TTC549 (cell line): ENCODE measurements around the gene ZIC1.

Experiments used
- FAIRE-seq: peaks from 2 replicates; lab custom pipeline; 2012; peaks lifted over from hg19 to GRCh38; lab: Jason Lieb, UNC

The ZIC1 gene

DNA sequence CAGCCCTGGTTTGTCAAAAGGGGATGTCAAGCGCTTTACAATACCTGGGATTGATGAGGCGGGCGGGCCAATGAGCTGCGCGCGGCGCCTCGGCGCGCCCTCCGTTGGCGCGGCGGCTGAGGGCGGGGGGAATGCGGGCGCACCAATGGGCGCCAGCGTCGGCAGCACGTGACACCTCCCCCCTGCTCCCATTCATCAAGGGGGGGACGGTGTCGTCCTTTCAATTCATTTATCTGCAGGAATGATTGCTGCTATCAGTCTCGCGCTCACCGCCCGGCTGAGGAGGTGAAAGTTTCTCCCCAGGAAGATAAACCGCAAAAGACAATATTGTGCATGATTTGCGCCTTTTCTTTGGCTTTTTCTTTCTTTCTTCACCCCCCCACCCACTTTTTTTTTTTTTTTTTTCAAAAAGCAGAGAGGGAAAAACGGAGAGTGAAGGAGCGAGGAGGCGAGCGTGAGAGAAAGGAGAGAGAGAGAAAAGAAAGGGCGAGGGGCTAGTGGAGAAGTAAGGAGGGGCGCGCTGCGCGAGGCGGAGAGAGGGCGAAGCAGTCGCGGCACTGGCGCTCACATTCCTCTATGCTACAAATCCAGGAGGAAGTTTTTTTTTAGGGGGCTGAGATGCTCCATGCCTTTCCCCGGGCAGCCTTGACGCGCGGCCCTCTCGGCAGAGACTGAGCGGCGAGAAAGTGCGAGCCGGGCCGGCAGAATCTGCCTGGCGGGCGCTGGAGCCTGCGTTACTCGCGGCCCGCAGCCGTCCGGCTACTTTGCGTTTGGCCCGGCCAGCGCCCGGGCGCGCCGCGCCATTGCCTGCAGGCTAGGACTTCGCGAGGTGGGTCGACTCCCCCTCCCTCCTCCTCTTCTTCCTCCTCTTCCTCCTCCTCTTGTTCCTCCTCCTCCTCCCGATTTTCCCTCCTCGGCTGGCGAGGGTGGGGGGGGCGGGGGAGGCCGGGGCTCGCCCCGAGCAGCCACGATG is at the start of gene ZIC1:
Gene ZIC1 (plus strand): TSS at position 223 of the 973 bp plus-strand sequence. CDS start 748 bp downstream, at position 971.
- no peak for FAIRE-seq

DNA sequence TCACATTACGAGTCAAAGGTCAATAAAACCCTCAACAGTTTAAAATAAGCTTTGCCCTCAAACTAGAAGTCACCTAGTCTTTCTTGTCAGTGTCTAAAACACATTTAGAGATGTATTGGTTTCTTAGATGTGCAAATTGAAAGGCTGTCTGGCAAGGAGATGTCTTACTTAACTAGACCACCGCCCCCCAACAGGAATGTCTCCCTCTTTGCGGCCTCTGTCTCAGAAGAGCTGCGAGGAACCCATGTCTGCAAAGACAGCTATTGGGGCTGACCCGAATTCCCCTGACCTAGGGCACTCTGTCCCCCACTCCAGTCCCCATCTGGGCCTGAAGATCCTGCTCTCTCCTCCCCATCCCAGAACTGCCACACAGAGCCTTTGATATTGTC is 49.1 kb upstream of the ZIC1 start:
- FAIRE-seq = no peak

DNA sequence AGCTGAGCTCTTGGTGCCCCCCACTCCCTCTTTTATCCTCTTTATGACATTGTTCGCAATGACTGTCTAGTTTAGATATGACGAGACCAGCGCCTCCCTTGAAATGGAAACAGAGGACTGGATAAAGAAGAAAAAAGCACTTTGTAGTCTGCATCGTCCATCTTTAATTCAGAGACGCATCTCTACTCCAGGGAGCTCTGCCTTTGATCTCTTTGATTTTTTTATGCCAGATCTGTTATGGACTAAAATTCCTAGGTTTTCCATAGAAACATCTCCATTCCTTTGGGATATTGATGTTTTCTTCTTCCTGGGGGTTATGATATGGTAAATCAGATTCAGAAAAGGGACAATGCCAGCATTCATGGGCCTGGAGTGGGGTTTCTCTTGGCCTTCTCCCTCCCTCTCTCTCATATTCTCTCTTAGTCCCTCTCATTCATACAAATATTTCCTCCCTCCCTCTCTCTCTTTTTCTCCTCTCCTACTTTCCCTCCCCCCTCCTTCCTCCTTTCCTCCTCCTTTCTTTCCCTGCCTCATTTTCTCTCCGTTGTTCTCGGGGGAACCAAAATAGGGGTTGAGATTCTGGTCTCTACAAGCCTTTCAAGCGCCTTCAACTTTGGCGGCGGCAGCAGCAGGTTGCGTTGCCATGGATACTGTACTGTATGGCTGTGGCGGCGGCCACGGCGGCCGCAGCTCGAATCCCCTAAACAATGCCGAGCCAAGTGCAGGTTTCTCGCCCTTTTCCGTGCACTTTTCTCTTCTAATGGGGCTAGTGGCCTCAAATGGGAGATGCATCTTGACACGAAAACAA is 48.3 kb upstream of the ZIC1 start:
- FAIRE-seq = no peak

DNA sequence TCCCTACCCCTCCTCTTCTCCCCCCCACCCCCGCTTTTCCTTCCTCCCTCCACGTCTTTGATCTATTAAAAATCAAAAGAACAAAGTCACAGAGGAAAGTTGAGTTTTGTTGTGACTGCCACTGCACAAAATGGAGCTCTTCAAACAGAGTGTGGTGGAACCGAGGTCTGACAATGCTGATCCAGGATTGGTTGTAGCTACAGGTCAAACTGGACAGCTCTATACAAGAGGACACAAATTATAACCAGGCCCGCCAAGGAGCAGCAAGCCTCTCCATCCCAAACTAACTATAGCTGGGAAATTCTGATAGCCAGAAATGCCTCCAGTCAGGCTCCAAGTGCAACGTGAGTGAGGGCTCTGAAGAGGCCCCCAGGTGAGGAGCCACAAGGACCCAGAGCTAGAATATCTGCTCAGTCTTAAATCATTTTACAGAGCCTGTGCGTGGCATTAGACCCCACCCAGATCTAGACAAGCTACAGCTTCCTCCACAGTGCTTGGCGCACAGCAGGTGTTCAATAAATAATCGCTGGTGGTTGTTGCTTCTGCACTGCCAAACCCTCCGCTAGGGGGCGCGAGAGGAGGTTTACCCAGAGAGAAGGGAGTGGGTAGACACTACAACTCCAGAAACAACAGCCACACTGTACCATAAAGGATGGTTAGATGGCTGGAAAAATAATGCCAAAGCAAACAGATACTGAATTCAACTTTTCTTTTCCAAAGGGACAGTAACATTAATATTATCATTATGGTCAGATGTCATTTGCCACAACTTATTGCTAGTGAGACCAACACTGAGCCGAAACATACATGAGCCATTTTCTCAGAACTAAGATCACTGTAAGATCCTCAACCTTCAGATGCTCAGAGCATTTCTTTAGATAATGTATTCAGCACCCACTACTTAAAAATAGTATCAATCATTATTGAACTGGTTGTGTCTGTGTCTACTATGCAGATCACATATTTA is 47.4 kb upstream of the ZIC1 start:
- FAIRE-seq = no peak

DNA sequence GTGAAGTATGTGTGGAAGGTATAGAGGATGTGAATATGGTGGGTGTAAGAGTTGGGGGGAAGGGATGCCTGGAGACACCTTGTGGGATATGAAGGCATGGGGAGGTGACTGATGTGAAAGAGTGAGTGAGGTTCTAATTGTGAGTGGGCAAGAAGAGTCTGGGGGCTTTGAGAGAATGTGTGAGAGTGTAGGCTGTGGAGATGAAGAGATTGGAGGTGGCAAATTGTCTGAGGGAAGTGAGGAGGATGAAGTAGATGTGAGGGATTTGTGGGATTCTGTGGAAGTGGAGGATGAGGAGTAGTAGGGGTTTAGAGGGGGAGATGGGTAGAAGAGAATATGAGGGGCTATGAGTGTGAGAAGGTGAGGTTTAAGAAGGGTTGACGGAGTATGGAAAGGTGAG is 44.4 kb upstream of the ZIC1 start:
- no peak for FAIRE-seq

DNA sequence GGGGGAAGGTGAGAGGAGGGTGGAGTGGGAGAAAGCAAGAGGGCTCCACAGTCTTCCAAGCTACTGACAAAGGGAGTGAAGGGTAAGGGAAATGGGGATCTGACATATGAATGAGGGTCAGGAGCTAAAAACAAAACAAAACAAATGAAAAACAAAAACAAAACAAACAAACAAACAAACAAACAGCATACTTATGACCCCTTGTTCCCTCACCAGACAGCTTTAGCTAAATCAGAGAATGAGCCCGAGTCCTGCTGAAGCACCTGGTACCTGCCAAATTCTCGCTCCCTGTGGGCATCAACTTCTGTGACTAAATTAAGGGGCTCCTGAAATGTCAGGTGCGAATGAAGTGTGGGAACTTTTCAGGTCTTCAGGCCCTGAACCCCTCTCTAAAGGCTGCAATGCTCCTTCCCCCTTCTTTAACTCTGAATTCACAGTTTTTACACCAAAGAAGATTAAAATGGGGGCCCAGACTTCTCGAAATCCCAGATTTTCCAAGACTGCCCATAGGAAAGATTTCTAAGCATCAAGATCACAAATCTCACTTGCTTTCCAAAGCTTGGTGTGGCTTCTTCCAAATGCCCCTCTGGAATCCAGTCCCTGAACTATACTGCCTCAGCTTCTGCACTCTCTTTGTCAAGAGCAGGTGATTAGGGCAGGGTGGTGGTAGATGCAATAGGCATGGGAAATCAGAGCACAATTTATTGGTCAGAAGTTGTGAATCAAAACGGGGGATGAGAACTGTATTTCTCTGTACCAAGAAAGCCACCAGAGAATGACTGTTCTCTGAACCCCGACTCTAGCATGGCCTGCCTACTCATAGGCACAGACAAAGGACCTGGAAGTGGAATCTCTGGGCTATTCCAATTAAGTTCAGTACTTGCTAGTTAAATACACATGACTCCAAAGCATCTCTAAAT is 43.7 kb upstream of the ZIC1 start:
- FAIRE-seq = no peak

DNA sequence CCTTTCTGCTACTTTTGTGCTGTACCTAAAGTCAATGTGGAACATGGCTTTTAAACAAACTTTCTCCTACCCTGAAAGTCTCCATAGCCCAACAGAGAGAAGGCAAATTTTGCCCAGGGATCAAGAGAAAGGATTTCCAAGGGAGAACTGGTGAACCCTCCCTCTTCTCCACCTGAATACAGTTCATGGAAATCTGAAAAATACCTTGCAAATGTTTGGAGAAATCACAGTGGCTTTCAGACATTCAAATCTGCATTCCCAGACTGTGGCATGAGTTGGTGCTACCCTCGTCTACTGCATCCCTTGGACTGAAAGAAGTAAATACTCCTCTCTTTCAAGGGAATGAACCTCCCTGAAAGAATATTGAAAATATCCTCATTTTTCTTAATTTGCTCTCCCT is 41.5 kb upstream of the ZIC1 start:
- FAIRE-seq = no peak

DNA sequence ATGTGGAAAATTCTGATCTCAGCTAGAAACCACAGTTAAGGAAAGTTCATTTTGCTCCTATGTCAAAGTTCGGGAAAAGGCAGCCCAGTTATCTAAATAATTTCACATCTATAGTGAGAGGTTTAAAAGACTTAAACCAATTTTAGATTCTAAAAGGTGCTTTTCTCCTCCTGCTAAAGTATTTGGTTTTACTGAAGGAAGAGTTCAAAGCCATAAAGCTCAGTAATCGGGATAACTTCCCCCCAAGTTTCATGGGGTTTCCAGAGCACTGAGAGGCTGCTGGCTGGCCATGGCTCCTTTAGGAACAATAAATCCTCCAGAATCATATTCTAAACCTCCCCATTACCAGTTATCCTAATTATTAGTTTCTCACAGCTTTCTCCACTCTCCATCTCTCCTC is 41.0 kb upstream of the ZIC1 start:
- FAIRE-seq = no peak

DNA sequence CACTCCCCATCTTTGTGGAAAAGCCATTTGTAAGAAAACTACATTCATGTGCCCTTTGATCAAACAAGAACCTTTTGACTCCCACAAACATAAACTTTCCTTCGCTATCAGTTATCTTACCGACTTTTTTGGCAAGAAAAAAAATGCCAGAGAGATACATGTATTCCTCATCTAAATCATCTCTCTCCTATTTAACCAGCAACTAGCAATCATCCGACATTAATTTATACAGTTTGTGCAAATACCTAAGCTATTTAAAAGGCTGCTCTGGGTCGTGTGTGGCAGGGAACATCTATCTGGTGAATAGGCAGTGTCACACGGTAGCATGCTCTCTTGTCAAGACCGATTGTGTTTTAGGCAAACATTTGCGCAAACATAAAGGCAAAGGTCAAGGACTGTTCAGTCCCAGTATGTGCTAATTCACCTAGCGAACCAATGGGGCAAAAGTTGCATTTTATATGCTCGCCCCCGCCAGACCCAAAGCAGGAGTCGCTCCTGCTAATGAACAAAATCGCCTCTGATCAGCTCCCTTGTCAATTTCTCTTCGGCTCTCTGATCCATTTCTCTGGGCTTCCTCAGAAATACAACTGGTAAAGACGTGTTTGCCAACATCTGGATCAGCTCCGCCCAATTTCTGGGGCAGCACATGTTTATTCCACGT is 40.5 kb upstream of the ZIC1 start:
- FAIRE-seq = no peak

DNA sequence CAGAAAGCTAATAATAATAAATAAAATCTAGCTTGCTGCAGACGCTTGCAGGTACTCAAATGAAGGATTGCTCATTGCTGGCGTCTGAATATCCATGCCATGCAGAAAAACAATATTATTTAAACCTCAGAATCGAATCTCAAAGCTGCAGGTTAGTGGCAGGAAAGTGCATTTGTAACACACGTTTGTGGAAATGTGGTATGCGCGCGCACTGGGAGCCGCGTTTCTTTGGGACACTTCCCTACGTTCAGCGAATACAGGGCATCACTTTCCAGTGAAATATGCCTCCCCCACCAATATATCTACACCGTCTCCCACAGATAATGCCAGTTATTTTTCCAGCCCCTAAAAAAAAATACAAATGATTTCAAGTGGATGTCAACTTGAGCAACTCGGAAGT is 39.9 kb upstream of the ZIC1 start:
- no peak for FAIRE-seq

DNA sequence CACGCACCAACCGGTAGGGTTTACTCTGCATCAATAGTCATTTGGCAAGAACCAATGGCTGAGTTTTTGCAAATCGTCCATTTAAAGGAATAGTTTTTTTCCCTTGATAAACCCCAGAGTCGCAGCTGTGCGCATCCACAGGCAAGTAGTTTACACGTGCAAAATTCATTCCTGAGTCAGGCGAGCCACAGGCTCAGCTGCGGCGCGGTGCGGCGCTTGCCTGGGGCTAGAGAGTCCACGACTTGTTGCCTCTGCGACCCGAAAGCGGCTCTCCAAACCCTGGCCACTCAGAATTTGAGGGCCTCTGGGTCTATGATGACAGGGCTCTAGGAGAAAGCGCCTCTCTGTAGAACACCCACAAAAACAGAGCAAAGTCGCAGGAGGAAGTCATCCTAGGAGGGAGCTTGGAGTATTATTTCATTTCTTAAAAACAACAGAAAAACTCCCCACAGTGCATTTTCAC is 39.5 kb upstream of the ZIC1 start:
- no peak for FAIRE-seq

DNA sequence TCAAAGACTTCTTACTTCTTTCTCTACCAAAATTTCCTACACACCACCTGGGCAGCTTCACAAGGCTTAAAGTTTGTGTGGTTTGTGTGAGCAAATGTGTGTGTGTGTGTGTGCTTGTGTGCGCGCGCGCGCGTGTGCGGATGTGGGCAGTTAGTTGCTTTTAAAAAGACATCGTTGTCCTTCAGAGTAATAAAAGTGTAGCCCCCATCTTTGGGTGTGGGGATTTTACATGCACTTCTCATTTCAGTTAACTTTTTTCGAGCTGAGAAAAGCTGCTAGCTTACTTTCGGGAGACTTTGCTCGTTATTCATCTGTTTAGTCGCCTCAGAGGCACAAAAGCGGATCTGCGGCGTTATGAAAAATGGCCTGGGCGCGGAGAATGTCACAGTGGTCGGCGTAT is 38.8 kb upstream of the ZIC1 start:
- no peak for FAIRE-seq

DNA sequence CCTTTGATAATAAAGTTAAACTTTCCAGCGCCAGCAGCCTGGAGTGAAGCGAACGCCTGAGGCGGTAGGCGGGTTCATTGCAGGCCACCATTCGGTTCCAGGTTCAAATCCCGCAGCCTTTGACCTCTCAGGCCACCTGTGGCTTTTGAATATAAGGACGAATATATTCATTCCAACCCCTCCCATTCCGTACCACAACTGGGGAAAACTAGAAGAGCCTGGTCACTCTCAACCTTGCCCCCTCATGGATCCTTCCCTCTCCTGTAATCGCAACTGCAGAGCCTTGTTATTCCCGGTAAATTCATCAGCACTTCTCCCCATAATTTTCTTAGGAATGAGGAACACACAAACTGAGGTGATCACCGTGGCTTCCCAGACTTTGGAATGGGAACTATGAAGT is 38.0 kb upstream of the ZIC1 start:
- FAIRE-seq = no peak

DNA sequence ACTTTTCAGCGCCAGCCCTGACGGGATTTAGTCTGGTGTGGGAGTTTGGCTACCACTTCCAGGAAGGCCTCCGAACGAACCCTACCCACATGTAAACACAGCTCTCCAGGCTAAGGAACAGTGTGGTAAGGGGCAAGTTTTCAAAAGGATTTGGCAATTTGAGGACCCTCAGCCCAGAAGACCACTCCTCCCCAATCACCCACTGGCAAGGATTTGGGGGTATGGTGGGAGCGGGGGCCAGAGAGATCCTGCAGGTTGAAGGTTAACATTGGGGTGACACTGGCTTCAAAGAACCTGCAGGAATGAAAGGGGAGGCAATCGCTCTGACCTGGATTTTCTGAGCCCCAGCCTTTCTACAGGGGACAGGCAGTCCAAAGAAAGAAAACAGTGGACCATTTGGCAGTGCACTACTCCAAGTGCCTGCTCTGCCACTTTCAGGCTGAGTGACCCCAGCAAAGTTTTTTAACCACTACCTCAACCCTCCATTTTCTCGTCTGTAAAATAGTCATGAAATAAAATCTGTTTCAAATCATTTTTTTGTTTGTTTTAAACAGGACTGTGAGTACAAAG is 37.3 kb upstream of the ZIC1 start:
- no peak for FAIRE-seq

DNA sequence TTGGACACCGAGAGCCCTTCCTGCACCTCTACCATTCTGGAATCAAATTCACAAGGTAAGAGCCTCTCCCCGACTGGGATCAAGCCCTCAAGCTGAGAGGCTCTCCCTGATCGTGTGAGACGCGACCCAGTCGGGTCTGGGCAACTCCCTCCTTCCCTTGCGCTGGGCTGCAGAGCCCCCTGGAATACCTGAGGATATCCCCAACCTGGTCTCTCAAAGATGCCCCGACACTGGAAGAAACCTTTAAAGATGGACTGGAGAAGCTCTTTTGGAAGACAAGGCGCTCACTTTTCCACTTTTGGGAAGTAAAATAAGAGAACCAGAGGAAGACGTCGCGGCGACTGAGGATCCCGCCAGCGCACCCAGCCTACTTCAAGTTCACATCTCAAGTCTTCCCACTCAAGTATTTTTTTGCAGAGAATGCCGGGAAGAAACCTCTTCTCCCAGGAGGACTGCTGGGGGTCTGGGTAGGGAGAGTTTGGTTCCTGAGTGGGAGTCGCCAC is 36.6 kb upstream of the ZIC1 start:
- FAIRE-seq = no peak

DNA sequence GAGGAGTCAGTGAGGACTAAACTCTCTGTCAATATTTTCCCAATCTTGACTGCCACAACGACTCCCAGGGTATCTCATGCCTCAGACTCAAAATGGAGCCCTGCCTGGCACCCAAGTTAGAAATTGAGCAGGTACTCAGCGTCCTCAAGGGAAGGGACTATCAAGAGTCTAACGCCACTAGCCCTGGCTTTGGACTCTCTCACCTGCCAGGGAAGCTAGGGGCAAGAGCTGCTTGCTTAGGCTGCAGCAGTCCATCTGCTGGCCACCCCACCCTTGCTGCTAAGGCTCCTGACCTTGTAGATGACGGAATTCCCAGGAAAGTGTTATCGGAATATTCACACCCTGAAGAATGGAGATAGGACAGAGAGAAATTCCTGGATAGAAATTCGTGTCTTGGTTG is 35.9 kb upstream of the ZIC1 start:
- FAIRE-seq = no peak

DNA sequence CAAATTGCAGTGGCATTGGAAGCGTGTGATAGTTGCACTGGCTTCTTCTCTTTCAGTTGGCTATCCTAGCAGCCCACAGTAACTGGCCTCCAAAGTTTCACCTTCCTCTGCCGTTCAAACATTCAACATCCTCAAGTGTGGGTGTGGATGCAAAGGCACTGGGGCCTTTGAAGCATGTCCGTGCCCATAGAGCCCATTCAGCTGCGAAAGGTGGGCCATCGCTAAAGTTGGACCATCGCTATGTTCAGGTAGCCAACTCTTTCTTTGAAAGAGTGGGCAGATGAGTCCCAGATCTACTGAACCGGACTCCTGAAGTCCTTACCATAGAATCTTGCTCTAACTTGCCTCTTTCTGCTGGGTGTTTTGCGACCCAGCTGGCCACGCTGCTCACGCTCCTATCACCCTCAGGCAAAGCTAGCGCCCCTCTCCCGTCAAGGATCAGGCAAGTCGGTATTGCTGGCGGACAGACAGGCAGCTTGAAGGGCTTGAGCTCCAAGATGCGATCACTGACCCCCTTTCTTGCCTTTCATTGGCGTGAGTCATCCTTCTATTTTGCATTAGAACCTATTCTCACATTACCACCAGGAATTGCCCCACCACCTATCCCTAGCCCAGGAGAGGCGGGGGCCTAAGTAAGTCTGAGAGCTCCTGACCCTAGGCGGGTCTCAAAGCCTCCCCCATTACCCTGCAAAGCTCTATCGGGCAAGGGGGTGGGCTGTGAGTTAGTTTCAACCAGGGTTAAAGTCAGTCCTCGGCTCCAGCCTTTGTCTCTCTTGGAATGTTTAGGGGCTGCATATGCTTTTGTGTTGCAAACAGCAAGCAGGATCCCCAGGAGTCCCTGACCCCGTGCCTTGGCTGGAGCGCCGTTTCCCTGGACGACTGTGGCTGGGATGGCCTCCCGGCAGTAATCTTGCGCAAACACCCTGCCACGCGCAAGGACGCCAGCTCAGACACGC is 31.5 kb upstream of the ZIC1 start:
- no peak for FAIRE-seq

DNA sequence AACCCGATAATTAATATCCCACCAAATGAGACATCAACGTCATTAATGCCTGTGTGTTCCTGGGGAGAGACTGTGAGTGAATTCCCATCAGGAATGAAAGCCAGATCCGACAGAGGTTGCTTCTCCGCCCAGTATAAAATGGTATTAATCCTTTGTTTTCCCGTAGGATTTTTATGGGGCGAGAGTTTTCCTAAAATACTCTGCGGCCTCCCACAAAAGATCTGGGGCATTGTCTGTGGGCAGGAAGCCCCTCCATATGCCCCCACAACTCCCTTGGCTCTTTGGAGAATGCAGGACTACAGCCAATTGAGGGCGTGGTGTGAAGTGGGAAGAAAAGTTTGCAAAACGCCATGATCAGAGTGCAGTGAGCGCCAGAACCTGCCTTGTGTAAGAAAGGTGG is 29.5 kb upstream of the ZIC1 start:
- no peak for FAIRE-seq
